NB4 (cell line): Measurements from ENCODE around the gene TMEM63B.

Source experiments
- DNase-seq: peaks from one replicate; pipeline ENCODE4 v3.0.0; 2010; ENCODE audit warnings: low read depth
- H3K4me3 ChIP-seq: one replicate; pipeline ENCODE4 v1.5.1; 2011; ENCODE audit warnings: mild to moderate bottlenecking, low read depth, low read length, moderate library complexity
- MYC ChIP-seq: IDR thresholded peaks from 2 replicates; pipeline ENCODE4 v1.6.1; 2011; ENCODE audit warnings: low read depth, low read length
- POLR2A ChIP-seq: IDR thresholded peaks from 2 replicates; pipeline ENCODE4 v1.6.1; 2011; ENCODE audit warnings: mild to moderate bottlenecking; ENCODE audit not compliant: insufficient read length; ENCODE audit errors: extremely low read depth
- TF ChIP-seq, protein P1 (sequence below): IDR thresholded peaks from one replicate; pipeline ENCODE4 v1.5.1; 2012; ENCODE audit warnings: low read depth, low read length
- TF ChIP-seq, protein P2 (sequence below): IDR thresholded peaks from 2 replicates; pipeline ENCODE4 v1.6.1; 2011; ENCODE audit warnings: low read depth, low read length

Gene TMEM63B

DNA sequence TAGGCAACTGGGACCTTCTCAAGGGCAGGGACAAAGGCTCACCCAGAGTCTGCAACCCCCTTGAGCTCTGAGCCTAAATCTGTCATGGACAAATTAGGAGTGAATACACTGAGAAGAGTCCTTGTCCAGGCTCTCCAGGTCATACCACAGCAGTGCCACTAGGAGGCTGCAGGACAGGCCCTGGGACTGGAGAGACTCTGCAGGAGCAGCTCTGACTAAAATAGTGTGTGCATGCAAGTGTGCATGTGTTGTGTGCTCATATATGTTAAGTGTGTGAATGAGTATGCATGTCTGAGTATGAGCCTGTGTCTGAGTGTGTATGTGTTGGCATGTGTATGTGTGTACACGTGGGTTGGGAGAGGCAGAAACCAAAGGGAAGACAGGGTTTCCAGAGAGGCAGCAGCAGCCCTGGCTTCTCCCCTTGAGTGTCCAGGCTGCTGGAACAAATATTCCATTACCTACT lies 27.2 kb upstream of the TMEM63B start:
- TF ChIP-seq MYC = no peak
- TF ChIP-seq, protein P1, sequence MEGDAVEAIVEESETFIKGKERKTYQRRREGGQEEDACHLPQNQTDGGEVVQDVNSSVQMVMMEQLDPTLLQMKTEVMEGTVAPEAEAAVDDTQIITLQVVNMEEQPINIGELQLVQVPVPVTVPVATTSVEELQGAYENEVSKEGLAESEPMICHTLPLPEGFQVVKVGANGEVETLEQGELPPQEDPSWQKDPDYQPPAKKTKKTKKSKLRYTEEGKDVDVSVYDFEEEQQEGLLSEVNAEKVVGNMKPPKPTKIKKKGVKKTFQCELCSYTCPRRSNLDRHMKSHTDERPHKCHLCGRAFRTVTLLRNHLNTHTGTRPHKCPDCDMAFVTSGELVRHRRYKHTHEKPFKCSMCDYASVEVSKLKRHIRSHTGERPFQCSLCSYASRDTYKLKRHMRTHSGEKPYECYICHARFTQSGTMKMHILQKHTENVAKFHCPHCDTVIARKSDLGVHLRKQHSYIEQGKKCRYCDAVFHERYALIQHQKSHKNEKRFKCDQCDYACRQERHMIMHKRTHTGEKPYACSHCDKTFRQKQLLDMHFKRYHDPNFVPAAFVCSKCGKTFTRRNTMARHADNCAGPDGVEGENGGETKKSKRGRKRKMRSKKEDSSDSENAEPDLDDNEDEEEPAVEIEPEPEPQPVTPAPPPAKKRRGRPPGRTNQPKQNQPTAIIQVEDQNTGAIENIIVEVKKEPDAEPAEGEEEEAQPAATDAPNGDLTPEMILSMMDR = peak; percentile 67
- peak; percentile 47 for DNase-seq
- H3K4me3 ChIP-seq = no peak overlapping the region

DNA sequence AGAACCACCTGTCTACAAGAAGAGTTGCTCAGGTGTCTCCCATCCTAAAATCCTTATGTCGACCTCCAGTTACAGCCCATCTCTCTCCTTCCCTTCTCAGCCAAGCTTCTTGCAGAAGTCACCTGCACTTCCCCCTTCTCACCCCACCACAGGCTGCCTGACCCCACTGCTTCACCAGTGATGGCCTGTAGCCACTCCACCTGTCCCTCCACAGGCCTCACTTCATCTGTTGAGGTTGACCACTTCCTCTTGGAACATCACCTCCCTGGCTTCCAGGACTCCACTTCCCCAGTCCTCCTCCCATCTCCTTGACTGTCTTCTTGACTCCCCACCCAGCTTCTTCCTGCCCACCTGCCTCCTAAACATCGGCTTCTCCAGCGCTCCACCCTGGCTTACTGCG lies 25.5 kb upstream of the TMEM63B start:
- TF ChIP-seq, protein P1 = no peak
- TF ChIP-seq MYC (no peak), POLR2A (no peak)
- TF ChIP-seq, protein P2, sequence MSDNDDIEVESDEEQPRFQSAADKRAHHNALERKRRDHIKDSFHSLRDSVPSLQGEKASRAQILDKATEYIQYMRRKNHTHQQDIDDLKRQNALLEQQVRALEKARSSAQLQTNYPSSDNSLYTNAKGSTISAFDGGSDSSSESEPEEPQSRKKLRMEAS = no peak
- DNase-seq = no peak
- no peak overlapping the region for H3K4me3 ChIP-seq

DNA sequence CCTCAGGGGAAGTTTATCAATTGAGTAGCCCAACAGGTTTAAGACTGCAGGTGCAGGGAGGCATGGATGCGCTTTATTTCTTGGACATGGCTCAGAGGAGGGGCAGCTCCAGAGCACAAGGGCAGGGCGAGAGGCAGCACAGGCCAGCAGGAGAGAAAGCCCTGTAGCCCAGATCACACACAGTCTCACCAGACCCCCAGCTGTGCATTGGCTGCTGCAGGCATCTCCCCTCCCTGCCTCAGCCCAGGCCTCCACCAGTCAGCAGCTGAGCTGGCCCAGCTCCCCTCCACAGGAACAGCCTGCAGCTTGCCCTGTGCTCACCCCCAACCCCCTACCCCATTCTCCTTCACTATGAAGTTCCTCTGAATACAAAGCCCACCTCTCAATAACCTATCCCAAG lies 24.8 kb upstream of the TMEM63B start:
- H3K4me3 ChIP-seq = no peak overlapping the region
- TF ChIP-seq, protein P2 = no peak
- no peak for TF ChIP-seq MYC
- TF ChIP-seq, protein P1 = no peak
- TF ChIP-seq POLR2A = no peak
- DNase-seq = no peak

DNA sequence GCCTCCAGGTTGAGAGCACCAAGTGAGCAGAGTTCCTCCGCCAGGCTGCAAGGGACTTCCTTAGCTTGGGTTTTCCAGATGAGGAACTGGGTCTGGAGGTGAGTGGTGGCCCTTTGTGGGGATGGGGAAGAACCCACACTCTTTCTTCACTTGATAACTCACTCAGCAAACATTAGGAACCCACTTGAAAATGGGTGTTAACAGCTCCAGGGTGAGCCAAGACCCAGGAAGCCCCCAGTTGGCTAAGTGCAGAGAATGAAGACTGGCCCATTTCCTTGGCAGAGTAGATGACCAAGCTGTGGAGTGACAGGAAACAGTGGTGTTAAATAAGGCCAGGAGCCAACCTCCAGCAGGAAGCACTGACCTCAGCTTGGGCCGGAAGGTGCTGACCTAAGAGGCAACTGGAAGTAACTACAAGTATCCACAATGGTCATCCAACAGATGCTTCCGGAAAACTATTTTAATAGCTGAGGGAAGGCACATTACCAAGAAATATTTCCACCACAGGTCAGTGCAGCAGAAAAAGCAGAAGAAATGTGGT lies 22.8 kb upstream of the TMEM63B start:
- TF ChIP-seq MYC (no peak), POLR2A (no peak)
- TF ChIP-seq, protein P2 = no peak
- TF ChIP-seq, protein P1 = no peak
- H3K4me3 ChIP-seq = no peak overlapping the region
- no peak for DNase-seq

DNA sequence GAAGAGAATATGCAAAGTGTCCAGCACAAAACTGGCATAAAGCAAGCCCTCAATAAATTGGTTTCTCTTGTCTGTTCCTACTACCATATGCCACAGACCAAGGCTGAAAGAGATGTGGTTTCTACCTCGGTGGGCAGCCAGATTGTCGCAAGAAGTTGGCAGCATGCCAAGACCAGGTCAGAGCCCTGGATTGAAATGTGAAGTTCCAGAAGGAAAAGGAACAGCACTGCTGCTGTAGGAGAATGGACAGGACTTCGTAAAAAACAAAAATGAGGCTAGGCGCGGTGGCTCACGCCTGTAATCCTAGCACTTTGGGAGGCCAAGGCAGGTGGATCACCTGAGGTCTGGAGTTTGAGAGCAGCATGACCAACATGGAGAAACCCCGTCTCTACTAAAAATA lies 22.2 kb upstream of the TMEM63B start:
- TF ChIP-seq, protein P2 = no peak
- no peak for TF ChIP-seq MYC
- no peak overlapping the region for H3K4me3 ChIP-seq
- no peak for DNase-seq

DNA sequence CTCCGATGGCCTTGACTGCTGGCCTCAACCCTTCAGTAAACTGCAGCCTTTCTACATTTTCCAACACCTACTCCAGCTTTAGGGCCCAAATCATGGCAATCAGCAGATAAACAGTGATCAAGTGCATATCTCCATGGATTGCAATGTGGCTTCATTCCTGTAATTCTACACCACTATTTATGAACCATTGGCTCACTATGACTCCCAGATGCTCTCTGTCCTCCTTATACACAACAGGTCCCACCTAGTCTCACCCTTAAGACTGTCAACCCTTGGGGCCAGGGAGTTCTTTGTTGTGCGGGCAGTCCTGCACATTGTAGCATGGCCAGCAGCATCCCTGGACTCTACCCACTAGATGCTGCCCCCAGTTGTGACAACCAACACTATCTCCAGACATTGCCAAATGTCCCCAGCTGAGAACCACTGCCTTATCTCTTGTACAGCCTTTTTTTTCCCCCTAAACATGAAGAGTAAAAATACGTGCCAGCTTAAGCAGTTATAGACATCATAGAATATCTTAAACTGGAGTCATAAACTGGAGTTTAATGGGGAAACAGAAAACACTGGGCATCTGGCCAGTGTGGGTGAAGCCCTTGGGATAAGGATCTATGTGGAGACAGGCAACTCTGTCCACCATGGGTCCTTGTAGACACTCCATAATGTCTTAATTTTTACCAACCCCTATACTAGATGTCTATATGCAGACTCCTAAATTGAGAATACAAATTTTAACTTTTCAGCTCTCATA lies 21.2 kb upstream of the TMEM63B start:
- no peak overlapping the region for H3K4me3 ChIP-seq
- no peak for DNase-seq
- TF ChIP-seq, protein P2 = no peak
- TF ChIP-seq POLR2A (no peak), MYC (no peak)
- TF ChIP-seq, protein P1 = no peak
